DOHH2 (cell line): ENCODE data around the gene ATP4B.

Experiments
- H3F3A ChIP-seq: fragments of 200-600 bp; sonication (generic), shearing (Covaris generic); 2 replicates; pipeline ENCODE4 v1.6.0; 2016; ENCODE audit warnings: antibody characterized with exemption, mild to moderate bottlenecking; ENCODE audit not compliant: control insufficient read depth, insufficient read depth
- H3K27ac ChIP-seq: fragments of 200-600 bp; sonication (generic); 2 replicates; pipeline ENCODE4 v1.5.1; 2014; ENCODE audit warnings: low read depth, mild to moderate bottlenecking, low read length, moderate library complexity
- H3K27me3 ChIP-seq: fragments of 200-600 bp; sonication (generic); 2 replicates; pipeline ENCODE4 v1.6.1; 2014; ENCODE audit warnings: mild to moderate bottlenecking, low read length, mixed read lengths; ENCODE audit not compliant: control insufficient read depth
- H3K36me3 ChIP-seq: fragments of 200-600 bp; sonication (generic); 2 replicates; pipeline ENCODE4 v1.6.1; 2014; ENCODE audit warnings: mild to moderate bottlenecking, low read length, moderate library complexity, mixed read lengths; ENCODE audit not compliant: control insufficient read depth
- H3K4me1 ChIP-seq: fragments of 200-600 bp; sonication (generic); 2 replicates; pipeline ENCODE4 v1.6.1; 2014; ENCODE audit warnings: mild to moderate bottlenecking, low read length, mixed read lengths; ENCODE audit not compliant: control insufficient read depth
- H3K4me2 ChIP-seq: fragments of 200-600 bp; sonication (generic); 2 replicates; pipeline ENCODE4 v1.6.0; 2014; ENCODE audit warnings: mild to moderate bottlenecking, low read length, moderate library complexity
- H3K4me3 ChIP-seq: fragments of 200-600 bp; sonication (generic); 2 replicates; pipeline ENCODE4 v1.5.1; 2014; ENCODE audit warnings: mild to moderate bottlenecking, low read length, mixed read lengths
- H3K79me2 ChIP-seq: fragments of 200-600 bp; sonication (generic); 2 replicates; pipeline ENCODE4 v1.6.1; 2014; ENCODE audit warnings: mild to moderate bottlenecking, low read length, mixed read lengths; ENCODE audit not compliant: control insufficient read depth
- H3K9me2 ChIP-seq: fragments of 200-600 bp; sonication (generic); replicated peaks from 2 replicates; pipeline ENCODE4 v1.6.1; 2014; ENCODE audit warnings: mild to moderate bottlenecking, low read length, mixed read lengths; ENCODE audit not compliant: control insufficient read depth
- H3K9me3 ChIP-seq: fragments of 200-600 bp; sonication (generic); 2 replicates; pipeline ENCODE4 v1.6.1; 2014; ENCODE audit warnings: antibody characterized with exemption, low read length, mixed read lengths; ENCODE audit not compliant: control insufficient read depth, insufficient read depth
- H4K20me1 ChIP-seq: fragments of 200-600 bp; sonication (generic); 2 replicates; pipeline ENCODE4 v1.6.0; 2014; ENCODE audit warnings: low read depth, mild to moderate bottlenecking, antibody characterized with exemption, low read length, moderate library complexity; ENCODE audit not compliant: control insufficient read depth, insufficient read depth
- CTCF ChIP-seq: fragments of 200-600 bp; sonication (generic); IDR thresholded peaks from one replicate; pipeline ENCODE4 v1.5.1; 2014; ENCODE audit warnings: antibody characterized with exemption, mild to moderate bottlenecking, low read depth, low read length; ENCODE audit not compliant: poor library complexity, severe bottlenecking
- EZH2phosphoT487 ChIP-seq: fragments of 200-600 bp; sonication (generic); IDR thresholded peaks from 2 replicates; pipeline ENCODE4 v1.6.1; 2017; ENCODE audit warnings: borderline replicate concordance, mild to moderate bottlenecking, antibody characterized with exemption, low read length, moderate library complexity, mixed read lengths

The ATP4B gene

GRCh38 chr13:113605461-113605860 lies 52.5 kb downstream of the ATP4B start:
- TF ChIP-seq CTCF (no peak), EZH2phosphoT487 (no peak)
- Histone ChIP-seq H3K79me2 (peaks cover 100% of the 10 kb centered on the region), H3K4me2 (no peak overlapping the region)

GRCh38 chr13:113604186-113604585 lies 53.8 kb downstream of the ATP4B start:
- H3K79me2 ChIP-seq, result peaks cover 100% of the 10 kb centered on the region
- H3K9me2 ChIP-seq, result no peaks in the 10 kb centered on the region
- H3K9me3 ChIP-seq, result no peaks in the 10 kb centered on the region
- no peak overlapping the region for H3K4me3 ChIP-seq
- H4K20me1 ChIP-seq, result peaks cover 40% of the 10 kb centered on the region
- H3K27ac ChIP-seq, result no peak overlapping the region
- TF ChIP-seq CTCF (no peak), EZH2phosphoT487 (no peak)
- H3F3A ChIP-seq, result no peaks in the 10 kb centered on the region
- peaks cover 98% of the 10 kb centered on the region for H3K36me3 ChIP-seq
- H3K4me1 ChIP-seq, result no peaks in the 10 kb centered on the region
- H3K4me2 ChIP-seq, result no peak overlapping the region
- no peaks in the 10 kb centered on the region for H3K27me3 ChIP-seq

More at GRCh38 chr13:113605461-113605860, 52.5 kb downstream of the ATP4B start:
- no peaks in the 10 kb centered on the region for H3K27me3 ChIP-seq
- no peaks in the 10 kb centered on the region for H3K9me2 ChIP-seq
- H3K4me1 ChIP-seq, result no peaks in the 10 kb centered on the region
- H3K27ac ChIP-seq, result no peak overlapping the region
- no peaks in the 10 kb centered on the region for H3K9me3 ChIP-seq
- peaks cover 98% of the 10 kb centered on the region for H3K36me3 ChIP-seq
- H4K20me1 ChIP-seq, result peaks cover 31% of the 10 kb centered on the region
- no peaks in the 10 kb centered on the region for H3F3A ChIP-seq
- H3K4me3 ChIP-seq, result no peak overlapping the region

- Histone ChIP-seq H4K20me1 (peaks cover 36% of the 10 kb centered on the region), H3K4me1 (no peaks in the 10 kb centered on the region), H3K79me2 (peaks cover 100% of the 10 kb centered on the region), H3K36me3 (peaks cover 98% of the 10 kb centered on the region), H3K9me2 (no peaks in the 10 kb centered on the region), H3K4me3 (no peak overlapping the region), H3K9me3 (no peaks in the 10 kb centered on the region), H3K4me2 (no peak overlapping the region), H3F3A (no peaks in the 10 kb centered on the region), H3K27me3 (no peaks in the 10 kb centered on the region), H3K27ac (no peak overlapping the region)
- TF ChIP-seq CTCF (no peak), EZH2phosphoT487 (no peak)
Observed at GRCh38 chr13:113603116-113603710, 54.8 kb downstream of the ATP4B start.
